ENCODE measurements around the gene PRR16.

The PRR16 gene

DNA sequence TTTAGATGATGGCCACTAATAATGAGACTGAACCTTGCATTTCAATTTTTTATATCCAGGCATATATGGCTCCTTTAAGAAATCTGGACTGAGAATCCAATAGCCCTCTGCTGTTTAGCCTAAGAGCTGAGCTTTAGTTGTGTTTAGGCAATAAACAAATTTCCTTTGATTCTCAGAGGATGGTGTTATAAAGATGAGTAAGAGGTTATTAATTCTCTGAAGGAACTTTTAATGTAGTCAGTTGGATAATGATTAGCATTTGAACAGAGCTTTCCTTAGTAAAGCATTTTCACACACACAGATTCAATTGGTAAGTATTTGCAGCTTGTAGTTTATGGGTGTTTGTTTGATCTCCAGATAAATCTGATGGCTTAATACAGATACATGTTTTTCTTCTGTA is 149.6 kb downstream of the PRR16 start:
- ATAC-seq: peak; percentile 50
- no peak for TF ChIP-seq ZFP3 (CRISPR knock-in tag; IDR thresholded peaks at IDR 0.05)
- no peak for TF ChIP-seq SNAI2 (CRISPR knock-in tag; IDR thresholded peaks at IDR 0.05)
- no peak for TF ChIP-seq ZFP30 (CRISPR knock-in tag; IDR thresholded peaks at IDR 0.05)
- no peak for TF ChIP-seq OSR1 (CRISPR knock-in tag; IDR thresholded peaks at IDR 0.05)
- TF ChIP-seq ZNF565 (CRISPR knock-in tag; conservative IDR thresholded peaks at IDR 0.05; ENCODE audit: low read depth): no peak
- TF ChIP-seq ZNF70 (CRISPR knock-in tag; IDR thresholded peaks at IDR 0.05): no peak
- TF ChIP-seq, protein P1, sequence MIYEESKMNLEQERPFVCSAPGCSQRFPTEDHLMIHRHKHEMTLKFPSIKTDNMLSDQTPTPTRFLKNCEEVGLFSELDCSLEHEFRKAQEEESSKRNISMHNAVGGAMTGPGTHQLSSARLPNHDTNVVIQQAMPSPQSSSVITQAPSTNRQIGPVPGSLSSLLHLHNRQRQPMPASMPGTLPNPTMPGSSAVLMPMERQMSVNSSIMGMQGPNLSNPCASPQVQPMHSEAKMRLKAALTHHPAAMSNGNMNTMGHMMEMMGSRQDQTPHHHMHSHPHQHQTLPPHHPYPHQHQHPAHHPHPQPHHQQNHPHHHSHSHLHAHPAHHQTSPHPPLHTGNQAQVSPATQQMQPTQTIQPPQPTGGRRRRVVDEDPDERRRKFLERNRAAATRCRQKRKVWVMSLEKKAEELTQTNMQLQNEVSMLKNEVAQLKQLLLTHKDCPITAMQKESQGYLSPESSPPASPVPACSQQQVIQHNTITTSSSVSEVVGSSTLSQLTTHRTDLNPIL (CRISPR knock-in tag; IDR thresholded peaks at IDR 0.05; ENCODE audit: low read depth): no peak

DNA sequence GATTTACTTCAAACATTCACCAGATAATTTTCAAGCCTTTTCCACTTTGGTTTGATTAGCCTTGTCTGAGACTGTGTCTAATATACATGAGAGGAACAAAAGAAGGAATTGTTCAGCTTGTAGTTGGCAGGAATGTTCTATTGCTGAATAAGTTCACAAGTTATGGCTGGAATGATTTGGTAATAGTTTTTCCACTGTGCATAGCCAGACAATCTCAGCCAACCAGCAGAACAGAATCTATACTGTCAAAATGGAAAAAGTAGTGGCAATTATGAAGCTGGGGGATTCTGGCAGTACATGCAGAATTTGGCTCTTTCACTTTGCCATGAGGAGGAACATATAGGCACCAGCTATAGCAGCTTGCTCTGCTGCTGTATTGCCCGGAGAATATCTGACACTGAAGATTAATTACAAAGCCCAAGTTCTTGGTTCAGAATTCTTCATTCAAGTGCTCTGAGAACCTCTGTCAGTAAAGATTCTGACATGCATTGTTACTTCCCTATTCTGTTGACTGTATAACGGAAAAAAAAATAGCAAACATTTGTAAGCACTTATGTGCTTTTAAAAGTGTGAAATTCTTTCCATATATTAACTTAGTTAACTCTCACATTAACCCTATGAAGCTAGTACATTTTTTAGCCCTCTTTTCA is 150.6 kb downstream of the PRR16 start:
- TF ChIP-seq ISL1 (CRISPR knock-in tag; IDR thresholded peaks at IDR 0.05): no peak
- no peak for TF ChIP-seq BACH2 (CRISPR knock-in tag; IDR thresholded peaks at IDR 0.05; ENCODE audit: borderline replicate concordance)
- TF ChIP-seq ZFP3 (CRISPR knock-in tag; IDR thresholded peaks at IDR 0.05): no peak
- TF ChIP-seq CSDC2 (CRISPR knock-in tag; IDR thresholded peaks at IDR 0.05): no peak
- no peak for TF ChIP-seq ZNF8 (CRISPR knock-in tag; IDR thresholded peaks at IDR 0.05)
- TF ChIP-seq, protein P2, sequence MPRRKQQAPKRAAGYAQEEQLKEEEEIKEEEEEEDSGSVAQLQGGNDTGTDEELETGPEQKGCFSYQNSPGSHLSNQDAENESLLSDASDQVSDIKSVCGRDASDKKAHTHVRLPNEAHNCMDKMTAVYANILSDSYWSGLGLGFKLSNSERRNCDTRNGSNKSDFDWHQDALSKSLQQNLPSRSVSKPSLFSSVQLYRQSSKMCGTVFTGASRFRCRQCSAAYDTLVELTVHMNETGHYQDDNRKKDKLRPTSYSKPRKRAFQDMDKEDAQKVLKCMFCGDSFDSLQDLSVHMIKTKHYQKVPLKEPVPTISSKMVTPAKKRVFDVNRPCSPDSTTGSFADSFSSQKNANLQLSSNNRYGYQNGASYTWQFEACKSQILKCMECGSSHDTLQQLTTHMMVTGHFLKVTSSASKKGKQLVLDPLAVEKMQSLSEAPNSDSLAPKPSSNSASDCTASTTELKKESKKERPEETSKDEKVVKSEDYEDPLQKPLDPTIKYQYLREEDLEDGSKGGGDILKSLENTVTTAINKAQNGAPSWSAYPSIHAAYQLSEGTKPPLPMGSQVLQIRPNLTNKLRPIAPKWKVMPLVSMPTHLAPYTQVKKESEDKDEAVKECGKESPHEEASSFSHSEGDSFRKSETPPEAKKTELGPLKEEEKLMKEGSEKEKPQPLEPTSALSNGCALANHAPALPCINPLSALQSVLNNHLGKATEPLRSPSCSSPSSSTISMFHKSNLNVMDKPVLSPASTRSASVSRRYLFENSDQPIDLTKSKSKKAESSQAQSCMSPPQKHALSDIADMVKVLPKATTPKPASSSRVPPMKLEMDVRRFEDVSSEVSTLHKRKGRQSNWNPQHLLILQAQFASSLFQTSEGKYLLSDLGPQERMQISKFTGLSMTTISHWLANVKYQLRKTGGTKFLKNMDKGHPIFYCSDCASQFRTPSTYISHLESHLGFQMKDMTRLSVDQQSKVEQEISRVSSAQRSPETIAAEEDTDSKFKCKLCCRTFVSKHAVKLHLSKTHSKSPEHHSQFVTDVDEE (CRISPR knock-in tag; IDR thresholded peaks at IDR 0.05): no peak
- TF ChIP-seq, protein P1 (CRISPR knock-in tag; IDR thresholded peaks at IDR 0.05; ENCODE audit: low read depth): no peak
- no peak for TF ChIP-seq RARB (CRISPR knock-in tag; IDR thresholded peaks at IDR 0.05)
- no peak for TF ChIP-seq OSR1 (CRISPR knock-in tag; IDR thresholded peaks at IDR 0.05)
- TF ChIP-seq ESRRG (CRISPR knock-in tag; IDR thresholded peaks at IDR 0.05): no peak
- ATAC-seq: peak; percentile 79

DNA sequence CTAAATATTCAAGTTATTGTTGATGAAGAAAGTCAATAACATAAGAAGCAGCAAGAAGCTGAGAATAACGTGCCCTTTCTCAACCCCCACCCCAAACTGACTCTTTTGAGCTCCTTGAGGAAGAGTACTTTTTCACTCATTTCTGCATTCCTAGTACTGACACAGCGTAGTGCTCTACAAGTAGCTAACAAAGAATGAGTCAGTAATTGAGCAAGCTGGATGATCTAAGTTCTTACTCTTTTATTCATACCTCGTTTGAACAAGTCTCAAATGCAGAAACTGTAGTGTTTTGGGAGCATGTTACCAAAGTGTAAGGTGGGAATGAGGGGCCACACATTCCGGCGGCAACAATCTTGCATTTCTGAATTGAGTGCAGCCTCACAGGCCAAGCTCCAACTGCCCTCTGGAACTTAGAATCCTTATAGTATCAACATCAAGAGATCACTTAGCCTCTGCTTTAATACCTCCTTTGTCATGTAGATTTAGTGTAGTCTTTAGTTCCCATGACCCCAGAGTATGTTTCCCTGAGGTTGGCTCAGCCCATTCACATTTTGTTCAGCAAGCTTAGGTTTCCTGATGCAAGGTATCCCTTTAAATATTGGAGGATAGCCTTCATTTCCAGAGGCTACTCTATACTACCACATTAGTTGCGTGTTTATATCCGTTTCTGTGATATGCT is 152.0 kb downstream of the PRR16 start:
- no peak for TF ChIP-seq RARB (CRISPR knock-in tag; IDR thresholded peaks at IDR 0.05)
- no peak for TF ChIP-seq PPARA (CRISPR knock-in tag; IDR thresholded peaks at IDR 0.05; ENCODE audit: borderline replicate concordance)
- no peak for TF ChIP-seq SNAI2 (CRISPR knock-in tag; IDR thresholded peaks at IDR 0.05)
- TF ChIP-seq ZNF8 (CRISPR knock-in tag; IDR thresholded peaks at IDR 0.05): no peak
- no peak for TF ChIP-seq CSRNP3 (CRISPR knock-in tag; IDR thresholded peaks at IDR 0.05)
- TF ChIP-seq ISL1 (CRISPR knock-in tag; IDR thresholded peaks at IDR 0.05): no peak
- no peak for TF ChIP-seq ZFP30 (CRISPR knock-in tag; IDR thresholded peaks at IDR 0.05)
- TF ChIP-seq, protein P3, sequence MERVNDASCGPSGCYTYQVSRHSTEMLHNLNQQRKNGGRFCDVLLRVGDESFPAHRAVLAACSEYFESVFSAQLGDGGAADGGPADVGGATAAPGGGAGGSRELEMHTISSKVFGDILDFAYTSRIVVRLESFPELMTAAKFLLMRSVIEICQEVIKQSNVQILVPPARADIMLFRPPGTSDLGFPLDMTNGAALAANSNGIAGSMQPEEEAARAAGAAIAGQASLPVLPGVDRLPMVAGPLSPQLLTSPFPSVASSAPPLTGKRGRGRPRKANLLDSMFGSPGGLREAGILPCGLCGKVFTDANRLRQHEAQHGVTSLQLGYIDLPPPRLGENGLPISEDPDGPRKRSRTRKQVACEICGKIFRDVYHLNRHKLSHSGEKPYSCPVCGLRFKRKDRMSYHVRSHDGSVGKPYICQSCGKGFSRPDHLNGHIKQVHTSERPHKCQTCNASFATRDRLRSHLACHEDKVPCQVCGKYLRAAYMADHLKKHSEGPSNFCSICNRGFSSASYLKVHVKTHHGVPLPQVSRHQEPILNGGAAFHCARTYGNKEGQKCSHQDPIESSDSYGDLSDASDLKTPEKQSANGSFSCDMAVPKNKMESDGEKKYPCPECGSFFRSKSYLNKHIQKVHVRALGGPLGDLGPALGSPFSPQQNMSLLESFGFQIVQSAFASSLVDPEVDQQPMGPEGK (CRISPR knock-in tag; IDR thresholded peaks at IDR 0.05; ENCODE audit: borderline replicate concordance): no peak
- no peak for TF ChIP-seq OSR1 (CRISPR knock-in tag; IDR thresholded peaks at IDR 0.05)
- TF ChIP-seq, protein P1 (CRISPR knock-in tag; IDR thresholded peaks at IDR 0.05; ENCODE audit: low read depth): no peak
- no peak for TF ChIP-seq ZNF565 (CRISPR knock-in tag; conservative IDR thresholded peaks at IDR 0.05; ENCODE audit: low read depth)
- TF ChIP-seq BACH2 (CRISPR knock-in tag; IDR thresholded peaks at IDR 0.05; ENCODE audit: borderline replicate concordance): no peak
- no peak for TF ChIP-seq ESRRG (CRISPR knock-in tag; IDR thresholded peaks at IDR 0.05)
- no peak for TF ChIP-seq ARNTL (CRISPR knock-in tag; IDR thresholded peaks at IDR 0.05; ENCODE audit: borderline replicate concordance, low read depth)
- TF ChIP-seq ZC3H10 (CRISPR knock-in tag; IDR thresholded peaks at IDR 0.05): no peak
- no peak for TF ChIP-seq GLIS3 (CRISPR knock-in tag; IDR thresholded peaks at IDR 0.05)
- ATAC-seq: peak; percentile 83
